A549 treated with CORT108297 at 1 μM for 4 hours (cell line): ENCODE results near the gene IFI30. TPM values are rescaled to one million over a fixed set of nuclear protein-coding genes. Genes with fewer than 3 reads are reported as not detected.

ENCODE experiments used
- total RNA-seq: library from RNA; stranded (reverse); fragments of 200-300 nt; extraction: Qiagen RNA extraction; gene quantifications from 5 replicates; pipeline ENCODE4 v1.2.3, GENCODE V29; 2022

Gene IFI30
- 12.6 to 24.1 TPM (median 14.9 TPM) in 5 replicates for total RNA-seq

DNA sequence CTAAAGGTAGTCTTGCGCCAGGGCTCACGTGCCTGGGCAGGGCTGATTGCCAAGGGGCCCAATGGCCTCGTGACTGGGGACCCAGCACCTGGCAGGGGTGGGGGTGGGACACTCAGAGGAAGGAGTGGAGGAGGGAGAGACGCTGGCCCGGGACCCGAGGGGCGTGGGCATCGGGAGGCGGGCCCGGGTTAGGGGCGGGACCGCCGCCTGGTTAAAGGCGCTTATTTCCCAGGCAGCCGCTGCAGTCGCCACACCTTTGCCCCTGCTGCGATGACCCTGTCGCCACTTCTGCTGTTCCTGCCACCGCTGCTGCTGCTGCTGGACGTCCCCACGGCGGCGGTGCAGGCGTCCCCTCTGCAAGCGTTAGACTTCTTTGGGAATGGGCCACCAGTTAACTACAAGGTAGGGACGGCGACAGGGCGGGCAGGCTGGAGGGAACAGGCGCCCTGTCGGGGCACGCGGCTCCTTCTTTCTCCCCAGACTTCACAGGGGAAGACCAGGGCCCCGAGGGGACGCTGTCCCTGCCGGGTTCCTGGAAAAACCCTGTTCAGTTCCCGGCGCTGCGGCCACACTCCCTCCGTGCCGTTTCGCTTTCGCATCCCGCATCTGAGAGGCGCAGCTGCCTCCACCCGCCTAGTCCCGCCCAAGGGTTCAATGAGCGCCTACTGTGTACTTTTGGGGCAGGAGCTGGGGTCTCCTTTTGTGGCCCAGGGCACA is at the start of gene IFI30:
IFI30 (plus strand) TSS at position 242 of the 717 bp plus-strand sequence; CDS start at position 271, 29 bp downstream.

DNA sequence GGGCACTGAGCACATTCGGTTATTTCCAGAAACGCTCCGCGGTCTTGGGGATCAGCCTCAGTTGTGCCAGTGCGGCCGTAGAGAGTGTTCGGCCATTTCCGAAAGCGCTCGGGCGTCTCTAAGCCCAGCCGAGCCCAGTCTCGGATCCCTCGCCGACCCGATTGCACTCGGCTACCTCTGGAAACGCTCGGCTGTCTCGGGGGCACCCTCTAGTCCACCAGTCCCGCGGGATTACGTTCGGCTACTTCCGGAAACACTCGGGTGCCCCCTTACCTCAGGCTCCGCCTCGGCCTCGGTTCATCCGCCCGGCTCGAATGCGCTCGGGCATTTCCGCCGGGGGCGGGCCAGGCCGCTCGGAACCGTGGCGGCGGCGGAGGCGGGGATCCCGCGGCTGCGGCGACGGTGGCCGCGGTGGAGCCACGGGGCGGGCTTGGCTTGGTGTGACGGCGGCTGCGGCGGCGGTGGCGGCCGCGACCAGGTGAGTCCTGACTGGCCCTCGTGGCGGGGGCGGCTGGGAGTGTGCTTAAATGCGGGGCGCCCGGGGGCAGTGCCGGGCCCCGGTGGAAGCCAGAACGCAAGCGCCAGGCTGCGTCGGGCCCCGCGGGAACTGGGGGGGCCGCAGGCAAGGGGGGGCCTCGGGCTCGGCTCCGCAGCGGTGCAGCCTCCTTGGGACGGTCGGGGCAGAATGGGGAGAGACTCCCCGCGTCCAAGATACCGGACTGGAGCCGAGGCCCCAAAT is 20.6 kb upstream of the IFI30 start, which contains the start of gene PIK3R2:
PIK3R2 (plus strand) TSS at position 347 of the 739 bp plus-strand sequence. CDS start 2,717 bp downstream, outside the sequence.

DNA sequence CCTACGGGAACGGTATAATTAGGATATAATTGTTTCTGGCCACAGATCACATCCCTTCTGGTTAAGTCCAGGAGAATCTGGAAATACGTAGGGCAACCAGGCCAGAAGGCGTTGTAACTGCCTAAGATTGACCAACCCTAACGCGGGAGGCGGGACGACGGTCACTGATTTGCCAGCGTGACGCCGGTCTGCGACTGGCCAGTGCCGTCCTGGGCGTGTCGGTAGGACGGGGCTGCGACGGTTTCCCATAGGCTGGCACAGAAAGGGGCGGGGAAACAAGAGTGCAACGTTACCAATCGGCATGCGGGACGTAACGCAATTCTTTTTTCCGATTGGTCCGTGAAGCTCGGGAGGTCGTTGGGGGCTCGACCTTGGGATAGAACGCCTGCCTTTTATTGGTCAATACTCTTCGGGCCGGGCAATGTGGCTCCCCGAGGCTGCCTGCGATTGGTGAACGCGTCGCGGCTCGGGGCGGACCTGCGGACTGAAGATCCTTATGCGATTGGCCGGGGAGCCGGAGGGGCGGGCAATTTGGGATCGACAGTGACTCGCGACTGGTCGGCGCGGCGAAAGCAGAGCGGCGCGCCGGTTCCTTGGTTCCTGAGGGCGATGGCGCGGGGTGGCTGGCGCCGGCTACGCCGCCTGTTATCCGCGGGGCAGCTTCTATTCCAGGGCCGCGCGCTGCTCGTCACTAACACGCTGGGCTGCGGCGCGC is 19.2 kb downstream of the IFI30 start, which contains the start of gene MPV17L2:
MPV17L2 (plus strand) TSS at position 546 of the 715 bp plus-strand sequence; CDS start at position 610, 64 bp downstream.

DNA sequence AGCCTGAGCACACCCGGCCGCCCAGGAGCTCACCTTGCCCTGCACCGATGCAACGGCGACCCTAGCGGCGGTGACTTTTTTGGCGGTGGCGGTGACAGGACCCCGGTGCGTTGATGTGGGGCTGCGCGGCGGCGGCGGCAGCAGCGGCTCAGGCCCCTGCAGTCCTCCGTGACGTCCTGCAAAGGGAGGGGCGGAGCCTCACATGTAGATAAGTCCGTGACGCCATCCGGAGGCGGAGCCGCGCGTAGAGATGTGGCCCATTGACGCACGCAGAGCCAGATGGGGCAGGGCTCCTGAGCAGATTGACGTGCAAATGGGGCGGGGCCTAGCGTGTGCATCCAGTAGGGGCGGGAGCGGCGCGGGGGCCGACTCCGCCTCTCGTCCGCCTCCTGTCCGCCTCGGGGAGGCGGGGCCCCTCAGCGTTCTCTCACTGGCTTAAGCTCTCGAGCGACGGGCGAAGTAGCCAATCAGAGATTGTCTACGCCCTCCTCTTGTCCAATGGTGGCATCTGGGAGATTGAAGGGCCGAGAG is 30.3 kb downstream of the IFI30 start, which contains the start of gene RAB3A:
RAB3A (minus strand) TSS at position 180 of the 531 bp plus-strand sequence. CDS start 1,302 bp downstream, outside the sequence.

DNA sequence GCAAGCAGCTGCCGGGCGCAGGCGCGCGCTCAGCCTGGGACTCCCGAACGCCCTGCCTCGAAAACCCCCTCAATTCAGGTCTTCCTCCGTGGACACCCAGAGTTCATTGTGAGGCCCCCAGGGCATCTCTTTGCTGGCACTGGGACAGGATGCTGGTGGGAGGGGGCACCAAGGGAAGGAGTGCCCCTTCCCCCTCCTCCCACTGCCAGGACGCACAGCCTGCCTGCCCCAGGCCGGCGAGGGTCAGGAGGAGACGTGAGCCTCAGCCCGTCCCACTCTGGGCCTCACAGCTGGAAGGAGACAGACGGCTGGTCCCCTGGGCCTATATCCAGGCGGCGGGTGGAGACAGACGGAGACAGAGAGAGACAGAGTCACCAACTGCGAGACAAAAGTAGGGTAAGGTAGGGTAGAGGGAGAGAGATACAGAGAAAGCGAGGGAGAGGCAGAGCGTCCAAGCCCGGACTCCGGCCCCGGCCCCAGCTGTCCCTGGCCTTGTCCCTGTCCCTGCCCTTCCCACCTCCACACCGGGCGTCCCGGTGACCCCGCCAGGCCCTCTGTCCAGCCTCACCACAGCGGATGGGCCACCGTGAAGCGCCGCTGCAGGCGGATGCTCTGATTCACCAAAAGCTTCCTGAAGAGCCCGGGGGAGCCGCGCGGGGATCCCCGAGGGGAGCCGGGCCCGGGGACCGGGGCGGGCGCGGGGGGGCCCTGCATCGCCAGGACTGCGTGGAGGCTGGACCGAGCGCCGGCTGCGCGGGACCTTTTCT is 52.3 kb downstream of the IFI30 start, which contains the start of gene PDE4C:
PDE4C (minus strand) TSS at position 737 of the 767 bp plus-strand sequence; CDS start at position 714, 23 bp downstream.

Other genes starting within 250 kb of the IFI30 start
- gene CCDC124, start 240.8 kb upstream of the IFI30 start, total RNA-seq = 93.5 to 115 TPM (median 107 TPM) in 5 replicates
- 0.35 to 1.0 TPM (median 0.69 TPM) in 5 replicates for gene KCNN1, start 206.7 kb upstream of the IFI30 start, total RNA-seq
- 22.1 to 31.5 TPM (median 29.4 TPM) in 5 replicates for gene ARRDC2, start 165.6 kb upstream of the IFI30 start, total RNA-seq
- gene IL12RB1, start 86.9 kb upstream of the IFI30 start, total RNA-seq = not detected in 5 replicates
- 1.7 to 2.6 TPM (median 2.3 TPM) in 5 replicates for gene MAST3, start 76.0 kb upstream of the IFI30 start, total RNA-seq
- 2.1 to 11.0 TPM (median 10.3 TPM) in 5 replicates for gene PIK3R2, start 20.6 kb upstream of the IFI30 start, total RNA-seq
- gene MPV17L2, start 19.4 kb downstream of the IFI30 start, total RNA-seq = 9.1 to 13.1 TPM (median 11.6 TPM) in 5 replicates
- 0.49 to 1.1 TPM (median 0.85 TPM) in 5 replicates for gene RAB3A, start 30.2 kb downstream of the IFI30 start, total RNA-seq
- 0.12 to 0.15 TPM (median 0.13 TPM) in 4 of 5 replicates, not detected in the other for gene PDE4C, start 52.6 kb downstream of the IFI30 start, total RNA-seq
- gene IQCN, start 100.6 kb downstream of the IFI30 start, total RNA-seq = 0.48 to 0.68 TPM (median 0.50 TPM) in 5 replicates
- 25.7 to 58.5 TPM (median 52.9 TPM) in 5 replicates for gene JUND, start 107.8 kb downstream of the IFI30 start, total RNA-seq
- 199 to 254 TPM (median 241 TPM) in 5 replicates for gene LSM4, start 149.3 kb downstream of the IFI30 start, total RNA-seq
- 2.1 to 3.4 TPM (median 3.0 TPM) in 5 replicates for gene PGPEP1, start 166.8 kb downstream of the IFI30 start, total RNA-seq
- 26.2 to 63.2 TPM (median 48.3 TPM) in 5 replicates for gene GDF15, start 212.3 kb downstream of the IFI30 start, total RNA-seq
- not detected in 5 replicates for gene LRRC25, start 223.8 kb downstream of the IFI30 start, total RNA-seq
- gene SSBP4, start 245.6 kb downstream of the IFI30 start, total RNA-seq = 40.6 to 63.0 TPM (median 53.8 TPM) in 5 replicates